Thyroid gland (tissue), 4 donors: ENCODE measurements around the gene GDAP1L1. TPM values are rescaled to one million over a fixed set of nuclear protein-coding genes. Genes with fewer than 3 reads are reported as not detected.
"Not testable (repeated sequence)": the region's sequence is repeated elsewhere in the genome, so short reads cannot be mapped to it uniquely, and the experiment has no call there.

Experiments
- DNase-seq, 2 donors: peaks; one replicate each; pipeline ENCODE4 v3.0.0-alpha.2; 2019
- H3K27ac ChIP-seq, 3 donors: fragments of 200-600 bp; sonication (generic); 1 replicate in 2 of 3; 2 replicates in 1 of 3; pipeline ENCODE4 v1.5.1; 2016 to 2019; ENCODE audit warnings: mild to moderate bottlenecking in 1 of 3, moderate library complexity in 1 of 3
- H3K27me3 ChIP-seq: fragments of 200-600 bp; sonication (generic); one replicate; pipeline ENCODE4 v1.5.1; 2019
- H3K36me3 ChIP-seq, 2 donors: fragments of 200-600 bp; sonication (generic); one replicate each; pipeline ENCODE4 v1.5.1; 2016 to 2019
- H3K4me1 ChIP-seq, 2 donors: fragments of 200-600 bp; sonication (generic); one replicate each; pipeline ENCODE4 v1.5.1; 2017 to 2019
- H3K4me3 ChIP-seq, 3 donors: fragments of 200-600 bp; sonication (generic); replicated peaks in 1 of 3; 1 replicate in 2 of 3; 2 replicates in 1 of 3; pipeline ENCODE4 v1.5.1; 2016; ENCODE audit warnings: mild to moderate bottlenecking in 1 of 3
- H3K9me3 ChIP-seq: fragments of 200-600 bp; sonication (generic); one replicate; pipeline ENCODE4 v1.5.1; 2017
- CTCF ChIP-seq, 6 experiments: fragments of 200-600 bp in 3 of 6; fragments of 450-650 bp in 3 of 6; sonication (generic) in 3 of 6; IDR thresholded peaks; one replicate each; pipeline ENCODE4 v1.5.1; 2016 to 2019; ENCODE audit warnings: antibody characterized with exemption in 6 of 6, mild to moderate bottlenecking in 2 of 6, inconsistent platforms in 1 of 6, moderate library complexity in 1 of 6
- POLR2A ChIP-seq, 2 donors: fragments of 450-650 bp; IDR thresholded peaks; one replicate each; pipeline ENCODE4 v1.6.1; 2017; ENCODE audit warnings: antibody characterized with exemption in 2 of 2, mild to moderate bottlenecking in 2 of 2, moderate library complexity in 1 of 2
- WGBS, 2 donors: methylation state at CpG; one replicate each; pipeline ENCODE4 v1.1.5; 2017; 5-methylcytosine and 5-hydroxymethylcytosine counted together
- intact Hi-C: fragments of 100-400 bp; cut with DNase I; formaldehyde crosslinking; loops from one replicate; pipeline ENCODE4 v1.15.1; 2023
- total RNA-seq, 4 donors: library from RNA; depleted of rRNA; stranded (reverse); fragments of >200 nt; gene quantifications; one replicate each; pipeline ENCODE4 v1.2.3, GENCODE V29; 2016

GDAP1L1 gene
- total RNA-seq, 4 donors from 2014 or later, result 0.29 TPM; not detected in 3

GRCh38 chr20:44287272-44288097 lies 40.4 kb downstream of the GDAP1L1 start:
- Histone ChIP-seq H3K4me1 (peaks cover 0 to 7% of the 10 kb centered on the region in 2 donors), H3K9me3 (no peaks in the 10 kb centered on the region), H3K4me3 (no peak overlapping the region), H3K27me3 (no peaks in the 10 kb centered on the region), H3K27ac (no peak overlapping the region), H3K36me3 (no peaks in the 10 kb centered on the region)
- intact Hi-C loops, result no loop called here
- peak; percentile 57 to 78 for DNase-seq
- WGBS, 2 donors, result 59 to 71% methylated on average over 5 of the region's 5 CpGs
- TF ChIP-seq CTCF (IDR thresholded peaks at IDR 0.05), result no peak

- H3K27ac ChIP-seq, result no peak overlapping the region
- WGBS, 2 donors, result 98 to 100% methylated on average over 3 of the region's 3 CpGs
- no peak for DNase-seq
- H3K4me3 ChIP-seq, result no peak overlapping the region
- H3K36me3 ChIP-seq, result no peaks in the 10 kb centered on the region
- intact Hi-C loops, result no loop called here
- H3K4me1 ChIP-seq, result peaks cover 0 to 7% of the 10 kb centered on the region in 2 donors
- no peaks in the 10 kb centered on the region for H3K9me3 ChIP-seq
- no peaks in the 10 kb centered on the region for H3K27me3 ChIP-seq
- TF ChIP-seq CTCF (IDR thresholded peaks at IDR 0.05) (no peak), POLR2A (IDR thresholded peaks at IDR 0.05) (no peak)
Measured at GRCh38 chr20:44288252-44288651, 41.1 kb downstream of the GDAP1L1 start.

- H3K9me3 ChIP-seq, result no peaks in the 10 kb centered on the region
Measured at GRCh38 chr20:44291754-44292153, 44.6 kb downstream of the GDAP1L1 start.

GRCh38 chr20:44296011-44296410 lies 48.9 kb downstream of the GDAP1L1 start:
- Histone ChIP-seq H3K27ac (peak overlapping the region in 1 of 3 donors; percentile 36), H3K36me3 (no peaks in the 10 kb centered on the region), H3K27me3 (no peaks in the 10 kb centered on the region), H3K4me1 (peaks cover 0 to 10% of the 10 kb centered on the region in 2 donors), H3K9me3 (no peaks in the 10 kb centered on the region), H3K4me3 (no peak overlapping the region)
- WGBS, 2 donors, result 28 to 37% methylated on average over 7 of the region's 7 CpGs
- TF ChIP-seq CTCF (IDR thresholded peaks at IDR 0.05) (no peak), POLR2A (IDR thresholded peaks at IDR 0.05) (no peak)
- intact Hi-C loops, result no loop called here
- DNase-seq, result peak; percentile 93

More at GRCh38 chr20:44291754-44292153, 44.6 kb downstream of the GDAP1L1 start:
- Histone ChIP-seq H3K27me3 (no peaks in the 10 kb centered on the region), H3K4me1 (peaks cover 0 to 17% of the 10 kb centered on the region in 2 donors), H3K27ac (no peak overlapping the region), H3K4me3 (no peak overlapping the region), H3K36me3 (no peaks in the 10 kb centered on the region)
- DNase-seq, result no peak
- intact Hi-C loops, result no loop called here
- TF ChIP-seq CTCF (IDR thresholded peaks at IDR 0.05), result no peak
- no peak for TF ChIP-seq POLR2A (IDR thresholded peaks at IDR 0.05)
- 93 to 99% methylated on average over 7 of the region's 7 CpGs for WGBS, 2 donors

- no peak for DNase-seq
- WGBS, 2 donors, result 92 to 98% methylated on average over 4 of the region's 4 CpGs
- no peak overlapping the region for H3K4me3 ChIP-seq
- intact Hi-C loops, result no loop called here
- peaks cover 11 to 25% of the 10 kb centered on the region in 2 donors for H3K4me1 ChIP-seq
- no peaks in the 10 kb centered on the region for H3K9me3 ChIP-seq
- no peaks in the 10 kb centered on the region for H3K27me3 ChIP-seq
- TF ChIP-seq CTCF (IDR thresholded peaks at IDR 0.05) (no peak), POLR2A (IDR thresholded peaks at IDR 0.05) (no peak)
- H3K36me3 ChIP-seq, result no peaks in the 10 kb centered on the region
- H3K27ac ChIP-seq, result no peak overlapping the region
Measured at GRCh38 chr20:44297721-44298120, 50.6 kb downstream of the GDAP1L1 start.

- H3K36me3 ChIP-seq, H3K9me3 ChIP-seq, H3K27me3 ChIP-seq, intact Hi-C loops, DNase-seq, H3K4me3 ChIP-seq, H3K27ac ChIP-seq: not testable (repeated sequence)
- peaks cover 12 to 36% of the 10 kb centered on the region in 2 donors for H3K4me1 ChIP-seq
- 88 to 94% methylated on average over 15 to 21 of the region's 42 CpGs for WGBS, 2 donors
Measured at GRCh38 chr20:44299011-44299535, 52.0 kb downstream of the GDAP1L1 start.
